H9 (cell line): Measurements from ENCODE around the gene TSG101. TPM values are rescaled to one million over a fixed set of nuclear protein-coding genes. Genes with fewer than 3 reads are reported as not detected.

Experiments
- DNase-seq: peaks from one replicate; pipeline ENCODE4 v3.0.0-alpha.2; 2017
- H2AFZ ChIP-seq: one replicate; pipeline ENCODE4 v1.6.1; 2013; ENCODE audit warnings: mild to moderate bottlenecking, low read length, control low read depth, moderate library complexity
- H2AK5ac ChIP-seq: 2 replicates; pipeline ENCODE4 v1.6.1; 2013; ENCODE audit warnings: low read length, control low read depth, mixed read lengths; ENCODE audit not compliant: insufficient read length
- H2BK120ac ChIP-seq: one replicate; pipeline ENCODE4 v1.6.1; 2013; ENCODE audit warnings: low read depth, mild to moderate bottlenecking, low read length, control low read depth, inconsistent platforms; ENCODE audit not compliant: poor library complexity, severe bottlenecking
- H2BK12ac ChIP-seq: 2 replicates; pipeline ENCODE4 v1.6.1; 2013; ENCODE audit warnings: low read length, control low read depth, mixed read lengths, low read depth; ENCODE audit not compliant: insufficient read length
- H2BK15ac ChIP-seq: 2 replicates; pipeline ENCODE4 v1.6.1; 2013; ENCODE audit warnings: low read depth, low read length, control low read depth
- H2BK20ac ChIP-seq: one replicate; pipeline ENCODE4 v1.6.1; 2013; ENCODE audit warnings: low read depth, mild to moderate bottlenecking, low read length, control low read depth, inconsistent platforms; ENCODE audit not compliant: poor library complexity, severe bottlenecking
- H2BK5ac ChIP-seq: 2 replicates; pipeline ENCODE4 v1.6.1; 2013; ENCODE audit warnings: low read length, control low read depth, mixed read lengths; ENCODE audit not compliant: insufficient read length
- H3K14ac ChIP-seq: 2 replicates; pipeline ENCODE4 v1.6.1; 2013; ENCODE audit warnings: low read length, control low read depth; ENCODE audit not compliant: insufficient read depth
- H3K18ac ChIP-seq: 2 replicates; pipeline ENCODE4 v1.6.1; 2013; ENCODE audit warnings: low read depth, mild to moderate bottlenecking, mixed read lengths, low read length, control low read depth; ENCODE audit not compliant: insufficient read length
- H3K23ac ChIP-seq: 2 replicates; pipeline ENCODE4 v1.6.1; 2013; ENCODE audit warnings: low read length, control low read depth, mixed read lengths, low read depth; ENCODE audit not compliant: insufficient read length
- H3K23me2 ChIP-seq: 2 replicates; pipeline ENCODE4 v1.6.1; 2013; ENCODE audit warnings: low read depth, mild to moderate bottlenecking, mixed read lengths, low read length, control low read depth; ENCODE audit not compliant: insufficient read length, poor library complexity, severe bottlenecking
- H3K27ac ChIP-seq: 2 replicates; pipeline ENCODE4 v1.5.1; 2013; ENCODE audit warnings: low read length, control low read depth, mixed read lengths, low read depth; ENCODE audit not compliant: insufficient read length
- H3K27me3 ChIP-seq: 2 replicates; pipeline ENCODE4 v1.6.1; 2013; ENCODE audit warnings: low read length, control low read depth, inconsistent platforms; ENCODE audit not compliant: insufficient read depth
- H3K4ac ChIP-seq: 2 replicates; pipeline ENCODE4 v1.6.1; 2013; ENCODE audit warnings: low read depth, mild to moderate bottlenecking, control low read depth, inconsistent platforms, low read length, moderate library complexity
- H3K4me1 ChIP-seq: 2 replicates; pipeline ENCODE4 v1.6.1; 2013; ENCODE audit warnings: low read length, control low read depth, inconsistent platforms; ENCODE audit not compliant: insufficient read depth
- H3K4me2 ChIP-seq: 2 replicates; pipeline ENCODE4 v1.6.1; 2013; ENCODE audit warnings: low read length, control low read depth, mixed read lengths; ENCODE audit not compliant: insufficient read length, insufficient read depth
- H3K56ac ChIP-seq: 2 replicates; pipeline ENCODE4 v1.6.1; 2013; ENCODE audit warnings: low read depth, mild to moderate bottlenecking, mixed read lengths, low read length, control low read depth; ENCODE audit not compliant: insufficient read length
- H3K79me1 ChIP-seq: 2 replicates; pipeline ENCODE4 v1.6.1; 2013; ENCODE audit warnings: low read depth, mild to moderate bottlenecking, moderate library complexity, low read length, control low read depth, inconsistent platforms; ENCODE audit not compliant: insufficient read depth, poor library complexity, severe bottlenecking
- H3K79me2 ChIP-seq: 2 replicates; pipeline ENCODE4 v1.6.1; 2013; ENCODE audit warnings: low read length, control low read depth, inconsistent platforms; ENCODE audit not compliant: insufficient read depth
- H3K9ac ChIP-seq: 2 replicates; pipeline ENCODE4 v1.6.1; 2013; ENCODE audit warnings: low read length, control low read depth, mixed read lengths; ENCODE audit not compliant: insufficient read length; ENCODE audit errors: extremely low read depth
- H3K9me3 ChIP-seq: one replicate; pipeline ENCODE4 v1.6.1; 2013; ENCODE audit warnings: low read depth, low read length, inconsistent platforms; ENCODE audit not compliant: control insufficient read depth
- H3T11ph ChIP-seq: one replicate; pipeline ENCODE4 v1.6.1; 2013; ENCODE audit warnings: mild to moderate bottlenecking, low read length, control low read depth, inconsistent platforms
- H4K20me1 ChIP-seq: one replicate; pipeline ENCODE4 v1.6.1; 2013; ENCODE audit not compliant: control insufficient read depth, insufficient read length, insufficient read depth
- H4K5ac ChIP-seq: 2 replicates; pipeline ENCODE4 v1.6.1; 2013; ENCODE audit warnings: low read depth, mild to moderate bottlenecking, mixed read lengths, low read length, control low read depth; ENCODE audit not compliant: insufficient read length
- H4K8ac ChIP-seq: replicated peaks from 2 replicates; pipeline ENCODE4 v1.6.1; 2013; ENCODE audit warnings: low read length, control low read depth, mixed read lengths, low read depth; ENCODE audit not compliant: insufficient read length
- H4K91ac ChIP-seq: 2 replicates; pipeline ENCODE4 v1.6.1; 2013; ENCODE audit warnings: low read depth, mild to moderate bottlenecking, moderate library complexity, mixed read lengths, low read length, control low read depth; ENCODE audit not compliant: insufficient read length
- H3K27ac Mint-ChIP-seq, 3 experiments: 2 replicates in 2 of 3; 3 replicates in 1 of 3; pipeline ENCODE4 v1.8.0; 2020 to 2021; ENCODE audit warnings: mixed read lengths in 3 of 3, mild to moderate bottlenecking in 1 of 3, moderate library complexity in 1 of 3
- H3K27me3 Mint-ChIP-seq: 2 replicates; pipeline ENCODE4 v1.8.0; 2021; ENCODE audit warnings: low read depth, mild to moderate bottlenecking, moderate library complexity, mixed read lengths
- H3K36me3 Mint-ChIP-seq, 3 experiments: 2 replicates in 2 of 3; 3 replicates in 1 of 3; pipeline ENCODE4 v1.8.0; 2020 to 2021; ENCODE audit warnings: low read depth in 3 of 3, mixed read lengths in 3 of 3; ENCODE audit not compliant: insufficient read depth in 1 of 3
- H3K4me1 Mint-ChIP-seq, 2 experiments: 2 replicates each; pipeline ENCODE4 v1.8.0; 2020; ENCODE audit warnings: mixed read lengths in 2 of 2
- H3K4me3 Mint-ChIP-seq, 2 experiments: 2 replicates in 1 of 2; 3 replicates in 1 of 2; pipeline ENCODE4 v1.8.0; 2020 to 2021; ENCODE audit warnings: mild to moderate bottlenecking in 2 of 2, mixed read lengths in 2 of 2, moderate library complexity in 1 of 2
- H3K9me3 Mint-ChIP-seq, 2 experiments: 2 replicates in 1 of 2; 3 replicates in 1 of 2; pipeline ENCODE4 v1.8.0; 2020; ENCODE audit warnings: mild to moderate bottlenecking in 2 of 2, mixed read lengths in 2 of 2, moderate library complexity in 1 of 2
- CTCF ChIP-seq: fragments of 200-600 bp; sonication (generic); conservative IDR thresholded peaks from 3 replicates; pipeline ENCODE4 v1.8.0; 2021; ENCODE audit warnings: antibody characterized with exemption, mild to moderate bottlenecking
- WGBS: extraction: QIAGEN DNeasy Blood & Tissue Kit; methylation state at CpG from one replicate; pipeline ENCODE4 v1.1.7; 2013; ENCODE audit warnings: missing lambda C conversion rate, low lambda C conversion rate, mixed read lengths; ENCODE audit not compliant: insufficient read length; ENCODE audit errors: extremely low coverage; 5-methylcytosine and 5-hydroxymethylcytosine counted together
- total RNA-seq: library from RNA; stranded (reverse); gene quantifications from 2 replicates; pipeline ENCODE4 v1.2.1, GENCODE V29; 2021

Gene TSG101
- total RNA-seq, 1 experiment from 2014 or later, result 50.3 TPM

- Histone ChIP-seq H2BK120ac (no peak overlapping the region), H3K4ac (no peak overlapping the region), H3K14ac (no peak overlapping the region), H3K4me1 (no peaks in the 10 kb centered on the region), H4K91ac (no peak overlapping the region), H3K79me1 (no peaks in the 10 kb centered on the region), H2AK5ac (no peak overlapping the region), H3K56ac (no peak overlapping the region), H3K9me3 (no peaks in the 10 kb centered on the region), H4K20me1 (no peaks in the 10 kb centered on the region), H2BK5ac (no peak overlapping the region), H3K79me2 (no peaks in the 10 kb centered on the region), H3K4me2 (no peak overlapping the region), H3K27ac (no peak overlapping the region), H3K18ac (no peak overlapping the region), H4K5ac (no peak overlapping the region), H3T11ph (no peak overlapping the region), H4K8ac (no peak overlapping the region), H3K23me2 (no peaks in the 10 kb centered on the region), H3K27me3 (no peaks in the 10 kb centered on the region), H2BK20ac (no peak overlapping the region), H3K9ac (no peak overlapping the region), H3K23ac (no peak overlapping the region), H2BK12ac (no peak overlapping the region), H2AFZ (no peak overlapping the region), H2BK15ac (no peak overlapping the region)
- H3K9me3 Mint-ChIP-seq, result no peaks in the 10 kb centered on the region
- H3K4me1 Mint-ChIP-seq, result no peaks in the 10 kb centered on the region
- TF ChIP-seq CTCF, result no peak
- H3K4me3 Mint-ChIP-seq, result no peak overlapping the region
- H3K27me3 Mint-ChIP-seq, result no peaks in the 10 kb centered on the region
- WGBS, result no CpG with 5 or more reads among the region's 2 CpGs
- no peak overlapping the region for H3K27ac Mint-ChIP-seq
- H3K36me3 Mint-ChIP-seq, result no peaks in the 10 kb centered on the region
- DNase-seq, result no peak
Measured at GRCh38 chr11:18468059-18468458, 58.7 kb downstream of the TSG101 start.
